ENCODE data around the gene ACKR3. TPM values are rescaled to one million over a fixed set of nuclear protein-coding genes. Genes with fewer than 3 reads are reported as not detected.

ACKR3 gene
- total and polyA plus RNA-seq, 2 of the 4 experiments (the other 2 are of a cell fraction): not detected

- intact Hi-C loops (cut with micrococcal nuclease): no loop called here
- WGBS, 2 experiments (ENCODE audit: extremely low coverage in 2 of 2, insufficient read length in 1 of 2): no CpG with 5 or more reads among the region's 11 CpGs
These were observed 5.9 kb downstream of the ACKR3 start for GRCh38 chr2:236575510-236575909.

More at GRCh38 chr2:236575510-236575909, 5.9 kb downstream of the ACKR3 start:
- in situ Hi-C loops (cut with MboI; ENCODE audit: low sequenced_read_pairs) (no loop called here), dilution Hi-C loops (cut with HindIII; ENCODE audit: low sequenced_read_pairs, unreplicated experiment) (no loop called here)
- Histone ChIP-seq H3K79me1 (ENCODE audit: low read depth in 1 of 2, low read length in 2 of 2) (no peaks in the 10 kb centered on the region), H4K91ac (ENCODE audit: insufficient read depth, low read depth, low read length) (no peak overlapping the region), H3K9me3 (ENCODE audit: control insufficient read depth, insufficient read depth, low read length) (no peaks in the 10 kb centered on the region; the same call in 1 of the 2 replicates), H3K56ac (ENCODE audit: extremely low read depth, insufficient read depth, low read length) (no peak overlapping the region), H3K23ac (ENCODE audit: low read depth, low read length) (no peak overlapping the region), H4K8ac (ENCODE audit: low read depth in 2 of 2, low read length in 2 of 2) (no peak overlapping the region), H3K9me1 (ENCODE audit: insufficient read depth, low read length) (no peaks in the 10 kb centered on the region), H3K27ac (ENCODE audit: insufficient read depth, low read length) (no peak overlapping the region), H3K9ac (ENCODE audit: low read depth, low read length) (no peak overlapping the region), H4K20me1 (ENCODE audit: insufficient read depth, low read length) (no peaks in the 10 kb centered on the region), H3K4me3 (ENCODE audit: insufficient read depth, low read depth, low read length) (no peak overlapping the region), H2AK9ac (replicated peaks; ENCODE audit: low read depth, low read length, poor library complexity) (no peak overlapping the region), H3K18ac (ENCODE audit: low read depth, low read length) (no peak overlapping the region), H2BK15ac (ENCODE audit: low read depth, low read length) (no peak overlapping the region), H3K14ac (replicated peaks; ENCODE audit: low read depth, low read length) (no peak overlapping the region), H2BK5ac (ENCODE audit: low read depth, low read length, poor library complexity, severe bottlenecking) (no peak overlapping the region), H3K36me3 (ENCODE audit: control insufficient read depth, insufficient read depth, low read length) (no peaks in the 10 kb centered on the region), H4K5ac (ENCODE audit: low read depth, low read length) (no peak overlapping the region), H3K4ac (ENCODE audit: low read depth, low read length) (no peak overlapping the region), H2AK5ac (ENCODE audit: low read depth, low read length) (no peak overlapping the region), H3K4me1 (ENCODE audit: control insufficient read depth, insufficient read depth, low read length) (no peaks in the 10 kb centered on the region), H3K4me2 (ENCODE audit: low read depth, low read length) (no peak overlapping the region), H3K27me3 (ENCODE audit: control insufficient read depth, insufficient read depth, low read length) (peaks cover 21% of the 10 kb centered on the region), H2BK120ac (ENCODE audit: low read depth, low read length) (no peak overlapping the region), H2BK20ac (ENCODE audit: low read depth, low read length) (no peak overlapping the region), H2AFZ (replicated peaks; ENCODE audit: low read length, poor library complexity) (no peak overlapping the region)
- TF ChIP-seq MAZ (IDR thresholded peaks at IDR 0.05; ENCODE audit: borderline replicate concordance, low read depth, low read length) (no peak), NFE2L2 (IDR thresholded peaks at IDR 0.05; ENCODE audit: low read depth, low read length) (no peak), RCOR1 (IDR thresholded peaks at IDR 0.05; ENCODE audit: insufficient replicate concordance, low read length) (no peak), RAD21 (IDR thresholded peaks at IDR 0.05; ENCODE audit: low read length) (no peak), CTCF (conservative IDR thresholded peaks at IDR 0.05; ENCODE audit: low read depth, low read length) (no peak), BHLHE40 (IDR thresholded peaks at IDR 0.05; ENCODE audit: low read depth, low read length) (no peak), SMC3 (IDR thresholded peaks at IDR 0.05; ENCODE audit: low read depth, low read length) (no peak), POLR2A (IDR thresholded peaks at IDR 0.05; ENCODE audit: low read depth, low read length) (no peak), CHD1 (IDR thresholded peaks at IDR 0.05; ENCODE audit: low read depth, low read length) (no peak), FOS (IDR thresholded peaks at IDR 0.05; ENCODE audit: low read depth, low read length) (no peak), CEBPB (IDR thresholded peaks at IDR 0.05; ENCODE audit: low read depth, low read length) (no peak), USF2 (IDR thresholded peaks at IDR 0.05; ENCODE audit: low read depth, low read length) (no peak), ELK1 (IDR thresholded peaks at IDR 0.05; ENCODE audit: borderline replicate concordance, low read depth, low read length) (no peak), MAFK (IDR thresholded peaks at IDR 0.05; ENCODE audit: low read depth, low read length) (no peak), MXI1 (IDR thresholded peaks at IDR 0.05; ENCODE audit: borderline replicate concordance, low read depth, low read length) (no peak), RFX5 (IDR thresholded peaks at IDR 0.05; ENCODE audit: low read depth, low read length) (no peak)
- ATAC-seq (ENCODE audit: low read depth): no peak
- ChIA-PET CTCF (no interaction called here), POLR2A (ENCODE audit: unreplicated experiment) (no interaction called here)
- no TSS peak for BruUV-seq (replicated peaks)
- no peak for DNase-seq
